Fibroblast of the conjunctiva (primary cell): ENCODE results near the gene ADAM30.

Source experiments
- DNase-seq: peaks from one replicate; pipeline ENCODE4 v3.0.0-alpha.2; 2010; ENCODE audit warnings: low read depth

The ADAM30 gene

DNA sequence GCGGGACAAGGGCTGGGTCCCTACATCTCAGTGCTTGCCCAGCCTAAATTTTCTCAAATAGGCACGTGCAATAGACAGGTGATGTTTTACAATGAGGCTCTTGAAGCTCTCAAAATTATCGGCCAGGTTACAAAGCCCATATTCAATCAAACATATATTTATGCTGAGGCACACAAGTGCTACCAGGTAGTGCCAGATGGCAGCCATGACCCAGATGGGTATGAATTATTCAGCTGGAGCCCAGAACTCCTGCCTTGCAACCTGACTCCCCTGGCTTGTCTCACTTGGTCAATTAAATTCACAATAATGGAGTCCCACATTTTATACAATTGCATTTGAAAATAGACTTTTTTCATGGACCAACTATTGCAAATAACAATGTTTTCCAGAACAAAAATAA, 12.3 kb upstream of the ADAM30 start:
- DNase-seq, result no peak

DNA sequence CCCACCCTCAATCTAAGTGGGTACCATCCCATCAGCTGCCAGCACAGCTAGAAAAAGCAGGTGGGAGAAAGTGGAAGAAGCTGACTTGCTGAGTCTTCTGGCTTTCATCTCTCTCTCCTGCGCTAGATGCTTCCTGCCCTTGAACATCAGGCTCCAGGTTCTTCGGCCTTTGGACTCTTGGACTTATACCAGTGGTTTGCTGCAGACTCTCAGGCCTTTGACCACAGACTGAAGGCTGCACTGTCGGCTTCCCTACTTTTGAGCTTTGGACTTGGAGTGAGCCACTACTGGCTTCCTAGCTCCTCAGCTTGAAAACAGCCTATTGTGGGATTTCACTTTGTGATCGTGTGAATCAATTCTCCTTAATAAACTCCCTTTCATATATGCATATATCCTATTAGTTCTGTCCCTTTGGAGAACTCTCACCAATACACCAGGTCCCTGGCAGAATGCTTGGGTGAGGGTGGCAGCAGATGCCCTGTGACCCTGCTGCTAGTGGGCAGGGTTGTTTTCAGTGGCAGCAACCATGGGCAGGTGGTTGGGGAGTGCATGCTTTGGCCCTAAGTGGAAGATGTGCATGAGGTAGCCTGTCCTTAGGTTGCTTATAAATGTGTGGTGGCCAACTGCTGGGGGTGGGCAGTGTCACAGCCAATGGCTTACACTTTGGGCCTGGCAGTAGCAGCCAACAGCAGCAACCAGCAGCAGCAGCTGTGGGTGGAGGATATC, 10.8 kb upstream of the ADAM30 start:
- no peak for DNase-seq

DNA sequence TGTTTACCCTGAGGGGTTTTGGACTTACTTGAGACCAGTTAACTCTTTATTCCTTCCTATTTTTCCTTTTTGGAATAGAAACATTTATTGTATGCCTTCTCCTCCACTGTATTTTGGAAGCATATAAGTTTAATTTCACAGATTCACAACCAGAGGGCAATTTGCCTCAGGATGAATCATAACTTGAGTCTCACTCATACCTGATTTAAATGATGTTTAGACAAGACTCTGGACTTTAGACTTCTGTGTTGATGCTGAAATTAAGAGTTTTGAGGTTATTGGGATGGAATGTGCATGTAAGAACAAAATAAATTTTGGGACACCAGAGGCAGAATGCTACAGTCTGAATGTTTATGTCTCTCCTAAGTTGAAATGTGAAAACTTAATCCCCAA, 7.1 kb upstream of the ADAM30 start:
- DNase-seq, result no peak

DNA sequence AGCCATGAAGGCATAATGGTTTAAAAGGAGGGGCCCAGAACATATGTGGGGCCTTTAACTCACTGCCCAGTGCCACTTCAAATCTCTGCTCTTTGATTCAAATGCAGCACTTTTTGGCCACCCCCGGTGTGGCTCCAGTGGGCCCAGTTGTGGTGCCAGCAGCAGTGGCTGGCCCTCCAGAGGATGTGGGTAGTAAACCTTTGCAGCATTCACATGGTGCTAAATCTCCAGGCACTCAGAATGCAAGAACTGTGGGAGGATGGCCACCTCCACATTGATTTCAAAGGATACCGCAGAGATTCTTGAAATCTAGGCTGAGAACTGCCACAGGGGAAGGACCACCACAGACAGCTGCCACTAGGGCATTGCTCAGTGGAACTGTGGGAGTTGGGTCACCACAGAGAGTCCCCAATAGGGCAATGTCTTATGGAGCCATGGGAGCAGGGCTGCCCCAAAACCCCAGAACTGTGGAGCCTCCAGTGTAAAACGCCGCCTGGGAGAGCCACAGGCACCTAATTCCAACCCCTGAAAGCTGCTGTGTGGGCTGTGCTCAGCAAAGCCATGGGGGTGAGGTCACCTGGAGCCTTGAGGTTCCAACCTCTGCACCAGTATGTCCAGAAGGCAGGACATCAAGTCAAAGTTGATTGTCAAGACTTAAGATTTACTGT, 6.6 kb upstream of the ADAM30 start:
- no peak for DNase-seq

DNA sequence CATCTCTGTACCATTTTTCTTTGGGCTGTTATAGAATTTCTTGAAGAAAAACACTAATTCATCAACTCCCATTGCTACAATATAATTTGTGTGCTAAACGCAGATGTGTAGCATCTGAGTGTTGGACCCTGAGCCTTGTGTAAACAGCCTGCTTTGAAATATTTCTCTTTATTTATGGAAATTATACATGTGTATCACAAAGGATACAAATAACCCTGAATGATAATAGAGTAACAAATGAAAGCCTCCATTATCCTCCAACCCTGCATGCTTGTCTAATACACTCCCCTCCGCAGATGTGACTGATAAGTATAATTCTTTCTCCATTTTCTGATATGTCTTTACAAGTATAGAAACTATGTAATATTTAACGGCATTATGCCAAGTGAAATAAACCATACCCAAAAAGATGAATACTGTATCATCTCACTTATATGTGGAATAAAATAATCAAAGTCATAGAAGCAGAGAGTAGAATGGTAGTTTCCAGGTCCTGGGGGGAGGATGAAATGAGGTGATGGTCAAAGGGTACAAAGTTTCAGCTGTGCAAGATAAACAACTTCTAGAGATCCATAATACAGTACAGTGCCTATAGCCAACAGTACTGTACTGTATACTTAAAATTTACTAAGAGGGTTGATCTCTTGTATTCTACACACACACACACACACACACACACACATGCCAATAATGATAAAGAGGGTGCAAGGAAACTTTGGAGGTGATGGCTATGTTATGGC, 2.8 kb upstream of the ADAM30 start:
- DNase-seq, result no peak

DNA sequence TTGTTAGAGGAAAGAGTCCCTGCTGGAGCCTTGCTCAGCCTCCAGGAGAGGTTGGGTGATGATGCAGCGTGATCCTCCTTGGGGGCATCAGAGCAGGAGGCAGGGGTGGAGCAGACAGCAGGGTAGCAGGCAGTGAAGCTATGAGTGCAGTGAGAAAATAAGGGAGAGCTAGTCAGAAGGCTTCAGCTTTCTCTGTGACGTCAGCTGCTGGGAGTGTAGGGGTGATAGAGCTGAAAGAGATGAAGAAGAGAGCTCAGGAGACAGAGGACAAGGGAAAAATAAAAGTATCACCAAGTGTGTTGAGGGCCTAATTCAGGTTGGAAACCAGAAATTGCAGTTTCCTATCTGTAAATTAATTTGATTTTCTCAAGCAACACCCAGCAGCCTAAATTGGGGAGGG, 2.2 kb upstream of the ADAM30 start:
- no peak for DNase-seq

DNA sequence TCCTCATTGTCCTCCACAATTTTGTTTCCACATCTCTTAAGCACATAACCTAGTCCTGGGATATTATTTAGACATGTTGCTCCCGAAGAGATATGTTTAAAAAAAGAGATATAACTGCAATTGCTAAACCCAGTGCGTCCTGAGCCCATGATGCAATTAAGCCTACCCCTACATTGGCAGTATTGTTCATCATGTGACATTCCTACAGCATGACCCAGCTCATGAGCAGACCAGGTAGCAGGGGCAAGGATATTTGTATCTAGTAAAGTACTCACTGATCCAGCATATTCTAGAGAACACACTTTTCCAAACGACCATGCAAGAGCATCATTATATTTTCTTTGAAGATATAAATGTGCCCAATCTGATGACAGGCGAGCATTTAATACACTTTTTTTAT, 1.2 kb downstream of the ADAM30 start:
- DNase-seq, result no peak

DNA sequence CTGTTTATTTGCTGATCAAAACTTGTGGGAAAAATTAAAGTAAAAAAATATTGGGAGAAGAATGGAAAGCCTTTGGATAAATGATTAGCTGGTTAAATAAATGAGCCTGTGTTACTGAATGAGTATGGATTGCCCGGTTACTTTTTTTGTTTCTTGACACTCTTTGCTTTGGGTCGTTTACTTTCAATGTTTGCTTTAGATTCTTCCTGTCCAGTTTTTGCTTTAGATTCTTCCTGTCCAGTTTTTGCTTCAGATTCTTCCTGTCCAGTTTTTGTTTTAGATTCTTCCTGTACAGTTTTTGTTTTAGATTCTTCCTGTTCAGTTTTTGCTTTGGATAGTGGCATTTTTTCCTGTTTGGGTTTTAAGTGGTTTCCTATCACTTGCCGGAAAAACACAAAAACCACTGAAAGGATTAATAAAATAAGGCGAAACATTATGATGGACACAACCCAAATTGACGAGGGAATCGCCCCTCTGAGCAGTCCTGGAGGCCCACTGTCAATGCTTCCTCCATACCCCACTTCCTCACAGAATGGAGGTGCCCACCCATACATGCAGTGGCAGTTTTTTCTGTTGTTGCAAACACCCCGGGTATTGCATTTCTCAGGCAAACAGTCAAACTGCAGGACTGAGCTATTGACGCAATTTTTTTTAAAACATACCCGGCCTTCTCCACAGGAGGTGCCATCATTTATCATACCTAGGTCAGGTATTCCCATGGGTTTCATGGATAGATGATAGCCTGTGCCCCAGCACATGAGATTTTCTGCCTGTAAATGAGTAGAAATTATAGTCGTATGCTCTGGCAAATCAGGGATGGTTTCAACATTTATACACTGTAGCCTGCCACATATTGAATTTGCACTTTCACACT, 2.3 kb downstream of the ADAM30 start:
- DNase-seq, result no peak

DNA sequence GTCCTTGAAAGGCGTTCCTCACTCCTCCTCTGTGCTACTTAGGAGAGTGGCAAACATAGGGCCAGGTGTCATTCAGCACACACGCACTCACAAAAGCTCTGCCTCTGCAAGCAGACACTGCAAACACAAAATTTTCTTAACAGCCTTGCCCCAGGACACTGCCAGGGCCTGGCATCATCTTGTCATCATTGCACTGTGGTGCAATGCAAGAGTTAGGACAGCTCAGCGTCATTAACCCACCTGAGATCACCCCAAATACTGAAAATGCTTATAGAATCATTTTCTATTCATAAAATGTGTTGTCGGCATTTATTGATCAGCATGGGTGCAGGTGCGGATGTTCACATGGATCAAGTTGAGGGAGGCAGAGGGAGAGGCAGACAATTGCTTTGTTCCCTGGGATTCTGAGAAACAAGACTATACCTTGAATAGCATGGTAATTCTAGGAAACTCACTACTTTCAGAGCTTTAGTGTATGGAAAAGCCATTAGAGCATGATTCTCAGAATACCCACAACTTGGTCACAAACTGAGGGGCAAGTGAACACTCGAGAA, 3.0 kb downstream of the ADAM30 start:
- no peak for DNase-seq

DNA sequence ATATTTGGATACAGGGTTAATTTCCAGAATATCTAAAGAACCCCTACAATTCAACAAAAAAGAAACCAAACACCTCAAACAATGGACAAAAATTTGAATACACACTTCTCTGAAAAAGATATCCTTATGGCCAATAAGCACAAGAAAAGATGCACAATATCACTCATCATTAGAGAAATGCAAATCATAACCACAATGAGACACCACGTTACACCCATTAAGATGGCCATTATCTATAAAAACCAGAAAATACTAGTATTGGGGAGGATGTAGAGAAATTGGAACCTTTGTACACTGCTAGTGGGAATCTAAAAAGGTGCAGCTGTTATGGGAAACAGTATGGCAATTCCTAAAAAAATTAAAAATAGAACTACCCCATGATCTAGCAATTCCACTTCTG, 4.9 kb downstream of the ADAM30 start:
- no peak for DNase-seq

DNA sequence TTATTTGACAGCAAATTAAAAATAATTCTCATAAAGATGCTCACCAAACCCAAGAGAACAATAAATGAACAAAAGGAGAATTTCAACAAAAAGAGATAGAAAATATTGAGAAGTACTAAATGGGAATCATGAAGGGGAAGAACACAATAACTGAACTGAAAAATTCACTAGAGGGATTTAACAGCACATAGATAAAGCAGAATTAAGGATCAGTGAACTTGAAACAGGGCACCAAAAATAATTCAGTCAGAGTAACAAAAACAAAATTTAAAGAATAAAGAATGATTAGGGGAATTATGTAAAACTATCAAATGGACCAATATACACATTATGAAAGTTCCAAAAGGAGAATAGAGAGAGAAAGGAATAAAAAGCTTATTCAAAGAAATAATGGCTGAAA, 7.8 kb downstream of the ADAM30 start:
- DNase-seq, result no peak

DNA sequence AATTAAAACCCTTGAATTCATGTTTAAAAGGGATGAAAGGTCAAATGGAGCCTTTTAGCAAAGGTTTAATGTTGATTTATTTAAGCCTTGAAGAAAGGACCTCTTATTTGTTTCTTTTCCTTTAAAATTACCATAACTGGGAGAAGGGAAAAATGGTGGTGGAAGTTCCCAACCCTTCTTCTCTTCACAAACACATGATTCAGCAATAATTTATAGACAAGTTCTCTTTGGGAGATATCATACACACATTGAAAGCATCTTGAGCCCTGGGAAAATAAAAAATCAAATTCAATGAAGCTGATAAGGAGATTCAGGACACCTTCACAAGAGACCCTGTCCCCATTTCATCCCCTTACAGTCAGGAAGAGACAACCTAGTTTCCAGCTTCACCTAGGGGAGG, 8.9 kb downstream of the ADAM30 start:
- DNase-seq, result no peak

DNA sequence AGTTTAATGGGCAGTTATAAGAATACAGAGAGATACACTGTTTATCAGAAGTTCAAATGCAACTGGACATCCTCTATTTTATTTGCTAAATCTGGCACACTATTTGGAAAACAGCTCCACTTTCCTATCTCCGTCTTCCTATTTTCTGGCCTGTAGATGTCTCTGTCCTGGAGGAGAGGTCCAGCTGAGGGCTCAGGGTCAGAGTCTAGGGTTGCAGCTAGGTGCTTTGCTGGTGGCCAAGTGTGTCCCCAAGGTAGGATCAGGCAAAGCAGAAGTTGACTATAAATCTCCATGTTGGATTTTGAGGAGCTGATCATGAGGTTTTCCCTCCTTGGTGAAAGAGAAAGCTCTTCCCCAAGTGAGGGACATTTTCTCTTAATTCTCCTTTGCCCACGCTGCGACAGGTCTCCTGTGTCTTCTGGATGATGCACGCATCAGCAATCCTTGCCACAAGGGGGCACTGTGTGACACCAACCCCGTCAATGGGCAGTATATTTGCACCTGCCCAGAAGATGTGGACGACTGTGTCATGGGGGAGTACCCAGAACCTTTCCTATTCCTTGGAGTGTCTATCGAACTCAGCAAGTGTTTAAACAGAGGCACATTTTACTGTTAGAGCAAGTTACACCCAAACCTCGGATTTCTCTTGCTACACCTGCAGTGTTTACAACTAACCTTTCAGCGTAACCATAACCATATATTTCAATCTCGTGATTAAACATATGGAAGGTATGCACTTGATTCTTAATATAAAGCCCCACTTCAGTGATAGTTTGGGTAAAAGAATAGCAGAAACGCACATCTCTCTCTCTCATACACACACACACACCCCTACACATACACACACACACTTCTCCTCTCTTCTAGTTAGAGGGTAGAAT, 10.2 kb downstream of the ADAM30 start:
- no peak for DNase-seq

DNA sequence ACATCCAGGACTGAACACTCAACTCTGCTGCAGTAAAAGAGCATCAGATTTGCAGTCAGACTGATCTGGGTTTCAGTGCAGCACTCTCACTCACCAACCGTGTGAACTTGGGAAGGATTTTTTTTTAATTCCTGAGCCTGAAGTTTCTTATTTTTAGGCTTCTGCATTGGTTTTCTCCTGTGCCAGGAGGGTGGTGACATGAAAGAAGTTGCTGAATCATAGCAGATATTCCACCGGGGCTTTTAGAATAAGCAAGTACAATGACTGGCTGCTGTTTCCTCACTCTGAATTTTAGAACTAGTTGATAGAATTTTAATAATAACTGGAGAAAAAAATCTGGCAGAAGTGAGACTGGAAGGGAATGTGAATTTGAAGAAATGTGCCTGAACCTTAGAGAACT, 11.6 kb downstream of the ADAM30 start:
- no peak for DNase-seq

DNA sequence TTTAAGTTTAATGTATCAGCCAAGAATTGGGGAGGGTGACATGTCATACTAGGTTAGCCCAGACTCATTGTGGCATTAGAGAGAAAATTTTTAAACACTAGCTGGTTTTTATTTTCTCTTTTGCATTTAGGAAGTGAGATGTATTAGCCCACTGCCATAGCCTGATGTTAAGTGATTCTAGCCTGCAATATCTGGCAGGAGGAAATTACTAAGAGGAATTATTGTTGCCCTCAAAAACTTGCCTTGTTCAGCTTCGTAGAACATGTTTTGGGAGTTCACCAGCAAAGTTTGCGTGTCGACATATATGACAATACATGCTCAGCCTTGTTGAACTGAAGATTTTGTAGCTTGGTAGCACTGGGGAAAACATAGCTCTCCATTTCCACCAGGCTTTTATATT, 12.5 kb downstream of the ADAM30 start:
- no peak for DNase-seq

DNA sequence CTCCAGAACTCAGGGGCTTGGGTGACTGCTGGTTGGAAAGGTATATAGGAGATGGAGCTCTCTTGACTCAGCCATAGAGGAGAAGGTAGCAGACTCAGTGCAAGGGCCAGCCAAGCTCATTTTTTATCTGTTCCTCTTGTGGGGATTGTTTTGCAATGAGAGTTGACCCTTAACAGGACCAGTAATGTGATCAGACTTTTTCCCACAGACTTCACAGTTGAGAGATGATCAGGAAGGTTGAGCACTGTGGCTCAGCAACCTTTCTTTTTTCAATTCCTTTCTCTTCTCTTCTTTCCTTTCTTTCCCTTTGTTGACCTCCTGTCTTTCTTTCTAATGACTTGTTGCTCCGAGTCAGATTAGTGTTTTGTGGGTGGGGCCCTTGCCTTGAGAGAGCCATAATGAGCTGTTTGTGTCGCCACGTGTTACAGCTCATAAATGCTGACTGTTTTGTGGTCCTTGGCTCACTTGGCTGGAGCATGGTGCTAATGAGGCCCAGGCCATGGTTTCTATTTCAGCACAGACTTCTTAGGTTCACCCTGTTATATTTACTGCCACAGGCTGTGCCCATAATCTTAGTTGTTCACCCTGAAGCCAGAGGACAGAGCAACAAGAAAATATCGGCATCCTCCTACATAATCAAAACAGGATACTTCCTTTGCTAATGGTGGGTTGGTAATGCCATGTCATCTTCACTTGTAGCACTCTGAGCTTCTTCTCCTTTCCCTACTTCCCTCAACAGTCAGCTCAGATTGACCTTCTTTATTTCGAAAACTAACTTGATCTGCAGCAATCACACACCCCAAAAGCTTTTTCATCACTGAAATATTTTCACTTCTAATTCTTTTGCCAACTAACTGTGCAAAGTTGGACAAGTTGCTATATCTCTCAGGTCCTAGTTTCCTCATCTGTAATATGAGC, 13.9 kb downstream of the ADAM30 start:
- DNase-seq, result no peak

DNA sequence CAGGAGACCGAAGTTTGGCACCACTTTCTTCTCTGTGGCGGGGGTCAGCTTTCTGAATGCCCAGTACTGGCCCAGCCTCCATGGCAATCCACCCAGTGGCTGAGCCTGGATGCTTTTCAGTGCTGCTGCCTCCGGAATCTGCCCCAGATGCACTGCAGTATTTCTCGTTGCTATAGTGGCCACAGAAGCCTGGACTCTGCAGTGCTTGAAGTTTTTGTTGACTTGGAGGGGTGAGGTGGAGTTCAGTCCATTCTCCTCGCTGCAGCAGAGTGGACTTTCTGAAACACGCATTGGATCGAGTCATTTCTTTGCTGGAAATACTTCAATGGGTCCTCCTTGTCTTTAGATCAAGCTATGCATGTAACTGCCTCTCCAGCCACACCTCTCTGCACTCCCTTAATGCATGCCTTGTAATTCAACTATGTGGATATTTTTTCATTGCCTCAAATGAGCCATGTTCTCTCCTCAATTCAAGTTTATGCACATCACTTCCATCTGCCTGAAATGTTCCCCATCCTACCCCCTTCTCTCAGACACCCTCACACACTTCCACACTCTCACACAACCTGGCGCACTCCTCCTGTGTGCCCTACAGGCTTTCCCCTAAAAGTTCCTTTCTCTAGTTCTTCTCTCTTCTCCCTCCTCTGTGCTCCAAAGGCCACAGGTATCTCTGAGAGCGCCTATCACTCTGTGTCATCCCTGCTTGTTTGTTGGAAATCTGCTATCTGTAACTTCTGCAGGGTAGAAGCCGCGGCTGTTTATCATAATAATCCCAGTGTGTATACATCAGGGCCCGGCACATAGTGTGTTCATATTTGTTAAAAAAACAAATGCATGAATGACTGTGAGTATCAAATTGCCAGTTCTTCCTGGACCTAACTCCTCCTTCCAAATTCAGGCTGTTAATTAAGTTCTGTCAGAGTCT, 16.5 kb downstream of the ADAM30 start:
- DNase-seq, result no peak

DNA sequence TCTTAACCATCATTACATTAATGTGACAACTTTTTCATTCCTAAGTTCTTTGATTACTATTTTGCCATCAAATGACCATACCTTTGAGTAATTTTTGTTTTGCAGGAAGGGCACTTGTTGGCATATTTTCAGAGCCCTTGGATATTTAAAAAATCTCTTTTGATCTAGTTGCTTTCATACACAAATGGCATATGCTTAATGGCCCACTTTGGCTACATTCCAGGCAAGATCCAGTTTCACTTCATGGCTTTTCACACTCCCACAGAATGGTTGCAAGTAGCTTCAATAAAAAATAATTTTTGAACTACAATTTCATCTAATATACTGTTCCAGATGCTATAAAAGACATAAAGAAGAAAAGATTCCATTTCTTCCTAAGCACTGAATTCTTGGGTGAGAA, 18.1 kb downstream of the ADAM30 start:
- no peak for DNase-seq

DNA sequence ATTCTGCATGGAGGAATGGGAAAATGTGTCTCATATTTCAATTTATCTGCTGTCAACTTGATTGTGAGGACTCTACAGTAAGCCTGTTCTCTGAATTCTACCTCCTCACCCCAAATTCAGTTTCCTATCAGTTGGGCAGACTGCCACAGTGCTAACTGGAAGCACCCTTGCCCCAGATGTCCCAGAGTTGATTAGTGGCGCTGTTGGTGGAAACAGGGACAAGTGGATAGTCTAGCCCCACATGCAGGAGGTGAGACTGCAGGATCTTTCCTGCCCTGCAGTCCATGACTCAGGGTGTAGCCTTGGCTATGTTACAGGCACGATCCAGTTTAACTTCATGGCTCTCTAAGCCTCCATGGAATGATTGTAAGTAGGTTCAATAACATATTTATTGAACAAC, 22.1 kb downstream of the ADAM30 start:
- no peak for DNase-seq
